Neuron (in vitro differentiated cells): ENCODE measurements around the gene SOCS1.
"Not testable (repeated sequence)": the region's sequence is repeated elsewhere in the genome, so short reads cannot be mapped to it uniquely, and the experiment has no call there.

Source experiments
- H2AFZ ChIP-seq: one replicate; pipeline ENCODE4 v1.6.1; 2013; ENCODE audit warnings: low read depth, mild to moderate bottlenecking, inconsistent platforms, low read length, moderate library complexity
- H3K27me3 ChIP-seq: one replicate; pipeline ENCODE4 v1.6.1; 2013; ENCODE audit warnings: low read length; ENCODE audit not compliant: insufficient read depth
- H3K36me3 ChIP-seq: one replicate; pipeline ENCODE4 v1.6.1; 2013; ENCODE audit warnings: low read length; ENCODE audit not compliant: insufficient read depth
- H3K4me1 ChIP-seq: one replicate; pipeline ENCODE4 v1.6.1; 2013; ENCODE audit warnings: low read length; ENCODE audit not compliant: insufficient read depth
- H3K4me3 ChIP-seq: 2 replicates; pipeline ENCODE4 v1.5.1; 2013; ENCODE audit warnings: mild to moderate bottlenecking, low read length, moderate library complexity
- H3K9me3 ChIP-seq: one replicate; pipeline ENCODE4 v1.6.1; 2013; ENCODE audit warnings: low read length

SOCS1 gene

DNA sequence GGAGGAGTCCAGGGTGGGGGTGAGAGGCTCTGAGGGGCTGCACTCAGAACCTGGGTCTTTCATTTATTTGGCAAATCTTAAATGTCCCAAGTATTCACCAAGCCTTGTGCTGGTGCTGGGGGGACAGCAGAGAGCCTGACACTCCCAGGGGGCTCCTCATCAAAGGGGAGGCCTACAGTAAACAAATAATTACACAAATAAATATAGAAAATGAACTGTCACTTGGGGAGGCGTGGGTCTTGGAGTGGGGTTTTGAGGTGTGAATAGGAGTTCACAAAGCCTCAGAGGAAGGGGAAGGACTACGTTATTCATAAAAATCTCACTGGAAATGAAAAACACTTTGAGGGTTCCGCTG, 40.3 kb upstream of the SOCS1 start:
- Histone ChIP-seq H3K9me3 (no peaks in the 10 kb centered on the region), H2AFZ (no peak overlapping the region), H3K4me3 (no peak overlapping the region), H3K27me3 (no peaks in the 10 kb centered on the region), H3K4me1 (peaks cover 11% of the 10 kb centered on the region), H3K36me3 (no peaks in the 10 kb centered on the region)

DNA sequence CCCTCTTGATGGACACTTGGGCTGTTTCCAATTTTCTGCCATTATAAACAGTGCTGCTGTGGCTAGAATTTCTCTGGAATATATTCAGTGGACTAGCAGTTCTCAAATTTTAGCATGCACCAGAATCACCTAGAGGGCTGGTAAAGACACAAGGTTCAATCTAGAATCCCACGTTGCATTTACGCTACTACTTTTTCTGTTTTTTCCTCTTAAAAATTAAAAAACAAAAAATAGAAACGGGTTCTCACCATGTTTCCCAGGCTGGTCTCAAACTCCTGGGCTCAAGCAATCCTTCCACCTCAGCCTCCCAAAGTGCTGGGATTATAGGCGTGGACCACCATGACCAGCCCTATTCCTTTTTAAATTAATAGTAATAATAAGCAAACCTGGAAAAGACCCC, 39.7 kb upstream of the SOCS1 start:
- H3K4me3 ChIP-seq: no peak overlapping the region
- H3K27me3 ChIP-seq: no peaks in the 10 kb centered on the region
- no peak overlapping the region for H2AFZ ChIP-seq
- peaks cover 11% of the 10 kb centered on the region for H3K4me1 ChIP-seq
- no peaks in the 10 kb centered on the region for H3K36me3 ChIP-seq
- no peaks in the 10 kb centered on the region for H3K9me3 ChIP-seq

GRCh38 chr16:11292076-11292748, 36.2 kb upstream of the SOCS1 start:
- no peaks in the 10 kb centered on the region for H3K36me3 ChIP-seq

DNA sequence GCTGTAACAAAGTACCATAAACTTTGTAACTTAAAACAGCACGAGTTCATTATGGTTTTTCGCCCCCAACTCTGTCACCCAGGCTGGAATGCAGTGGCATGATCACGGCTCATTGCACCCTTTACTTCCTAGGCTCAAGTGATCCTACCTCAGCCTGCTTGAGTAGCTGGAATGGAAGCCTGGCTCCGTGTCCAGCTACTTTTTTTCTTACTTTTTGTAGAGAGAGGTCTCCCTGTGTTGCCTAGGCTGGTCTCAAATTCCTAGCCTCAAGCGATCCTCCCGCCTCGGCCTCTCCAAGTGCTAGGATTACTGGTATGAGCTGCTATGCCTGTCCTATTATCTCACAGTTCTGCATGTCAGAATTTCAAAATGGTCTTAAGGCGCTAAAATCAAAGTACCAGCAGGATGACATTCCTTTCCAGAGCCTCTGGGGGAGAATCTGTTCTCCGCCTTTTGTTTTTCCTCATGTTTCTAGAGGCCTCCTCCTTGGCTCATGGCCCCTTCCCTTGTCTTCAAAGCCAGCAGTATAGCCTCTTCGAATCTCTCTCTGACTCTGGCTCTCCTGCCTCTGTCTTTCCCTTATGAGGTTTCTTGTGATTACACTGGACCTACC, 35.2 kb upstream of the SOCS1 start:
- H3K9me3 ChIP-seq: no peaks in the 10 kb centered on the region
- H2AFZ ChIP-seq: no peak overlapping the region
- H3K4me1 ChIP-seq: no peaks in the 10 kb centered on the region
- no peak overlapping the region for H3K4me3 ChIP-seq
- H3K27me3 ChIP-seq: no peaks in the 10 kb centered on the region
- H3K36me3 ChIP-seq: no peaks in the 10 kb centered on the region

More at GRCh38 chr16:11292076-11292748, 36.2 kb upstream of the SOCS1 start:
- H3K9me3 ChIP-seq: no peaks in the 10 kb centered on the region
- H3K4me3 ChIP-seq: no peak overlapping the region
- no peak overlapping the region for H2AFZ ChIP-seq
- no peaks in the 10 kb centered on the region for H3K27me3 ChIP-seq
- peaks cover 3% of the 10 kb centered on the region for H3K4me1 ChIP-seq

GRCh38 chr16:11290102-11290893, 34.3 kb upstream of the SOCS1 start:
- no peaks in the 10 kb centered on the region for H3K27me3 ChIP-seq
- no peaks in the 10 kb centered on the region for H3K9me3 ChIP-seq
- H3K4me3 ChIP-seq: no peak overlapping the region
- H3K36me3 ChIP-seq: no peaks in the 10 kb centered on the region
- H2AFZ ChIP-seq: no peak overlapping the region
- no peaks in the 10 kb centered on the region for H3K4me1 ChIP-seq

GRCh38 chr16:11289696-11290095, 33.7 kb upstream of the SOCS1 start:
- H3K36me3 ChIP-seq, H3K27me3 ChIP-seq, H2AFZ ChIP-seq, H3K9me3 ChIP-seq, H3K4me3 ChIP-seq, H3K4me1 ChIP-seq: not testable (repeated sequence)

DNA sequence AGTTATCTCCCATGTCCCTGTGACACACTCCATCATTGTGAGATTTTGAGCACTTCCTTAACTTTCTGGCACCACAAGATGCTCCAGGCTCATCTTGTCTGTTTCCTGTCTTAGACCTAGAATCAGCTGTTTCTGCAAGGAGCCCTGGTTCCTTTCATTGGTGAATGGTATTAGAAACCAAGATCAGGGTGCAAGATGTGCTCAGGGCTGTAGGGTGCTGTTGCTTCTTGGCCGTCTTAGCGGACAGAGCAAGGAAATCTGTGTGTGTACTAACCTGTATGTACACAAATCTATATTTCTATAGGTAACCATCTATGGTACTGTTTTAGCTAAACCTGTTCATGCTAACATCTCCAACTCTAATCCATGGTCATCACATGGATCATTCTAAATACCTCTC, 33.2 kb upstream of the SOCS1 start:
- Histone ChIP-seq H2AFZ (no peak overlapping the region), H3K4me1 (no peaks in the 10 kb centered on the region), H3K9me3 (no peaks in the 10 kb centered on the region), H3K36me3 (no peaks in the 10 kb centered on the region), H3K4me3 (no peak overlapping the region), H3K27me3 (no peaks in the 10 kb centered on the region)

DNA sequence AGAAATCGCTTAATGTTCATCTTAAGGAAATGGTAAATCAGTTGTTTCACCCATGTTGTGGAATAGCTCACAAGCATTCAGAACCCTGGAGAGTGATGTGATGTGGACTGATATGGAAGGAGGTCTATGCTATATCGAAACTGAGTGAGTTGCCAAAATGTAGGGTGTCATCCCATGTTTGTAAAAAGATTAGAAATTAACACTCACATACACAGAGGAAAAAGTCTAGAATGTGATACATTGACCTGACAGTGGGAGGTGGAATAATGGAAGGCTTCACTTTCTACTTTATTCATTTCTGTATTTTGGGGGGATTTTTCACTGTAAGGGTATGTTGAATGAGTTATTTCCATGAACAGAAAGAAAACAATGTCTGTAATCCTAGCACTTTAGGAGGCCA, 29.8 kb upstream of the SOCS1 start:
- H3K4me1 ChIP-seq: no peaks in the 10 kb centered on the region
- no peak overlapping the region for H3K4me3 ChIP-seq
- no peaks in the 10 kb centered on the region for H3K27me3 ChIP-seq
- no peaks in the 10 kb centered on the region for H3K36me3 ChIP-seq
- no peak overlapping the region for H2AFZ ChIP-seq
- no peaks in the 10 kb centered on the region for H3K9me3 ChIP-seq

DNA sequence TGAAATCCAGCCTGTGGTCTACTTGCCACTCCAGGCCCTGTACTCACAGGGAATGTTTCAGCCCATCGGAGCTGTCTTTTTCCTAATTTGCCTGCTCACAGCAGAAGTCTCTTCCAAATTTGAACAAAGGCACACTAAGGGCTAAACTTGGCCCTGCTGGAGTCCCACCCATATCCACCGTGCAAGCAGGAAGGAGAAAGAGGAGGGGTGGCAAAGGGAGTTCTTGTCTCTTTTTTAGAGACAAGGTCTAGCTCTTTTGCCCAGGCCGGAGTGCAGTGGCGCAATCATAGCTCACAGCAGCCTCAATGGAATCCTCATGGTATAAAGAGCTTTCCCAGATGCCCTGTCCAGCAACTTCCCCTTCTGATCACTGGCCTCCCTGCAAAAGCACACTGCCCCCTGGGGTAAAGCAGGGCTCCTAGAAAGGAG, 27.8 kb upstream of the SOCS1 start:
- H3K4me1 ChIP-seq: no peaks in the 10 kb centered on the region
- no peak overlapping the region for H3K4me3 ChIP-seq
- no peak overlapping the region for H2AFZ ChIP-seq
- H3K27me3 ChIP-seq: no peaks in the 10 kb centered on the region
- no peaks in the 10 kb centered on the region for H3K36me3 ChIP-seq
- no peaks in the 10 kb centered on the region for H3K9me3 ChIP-seq

DNA sequence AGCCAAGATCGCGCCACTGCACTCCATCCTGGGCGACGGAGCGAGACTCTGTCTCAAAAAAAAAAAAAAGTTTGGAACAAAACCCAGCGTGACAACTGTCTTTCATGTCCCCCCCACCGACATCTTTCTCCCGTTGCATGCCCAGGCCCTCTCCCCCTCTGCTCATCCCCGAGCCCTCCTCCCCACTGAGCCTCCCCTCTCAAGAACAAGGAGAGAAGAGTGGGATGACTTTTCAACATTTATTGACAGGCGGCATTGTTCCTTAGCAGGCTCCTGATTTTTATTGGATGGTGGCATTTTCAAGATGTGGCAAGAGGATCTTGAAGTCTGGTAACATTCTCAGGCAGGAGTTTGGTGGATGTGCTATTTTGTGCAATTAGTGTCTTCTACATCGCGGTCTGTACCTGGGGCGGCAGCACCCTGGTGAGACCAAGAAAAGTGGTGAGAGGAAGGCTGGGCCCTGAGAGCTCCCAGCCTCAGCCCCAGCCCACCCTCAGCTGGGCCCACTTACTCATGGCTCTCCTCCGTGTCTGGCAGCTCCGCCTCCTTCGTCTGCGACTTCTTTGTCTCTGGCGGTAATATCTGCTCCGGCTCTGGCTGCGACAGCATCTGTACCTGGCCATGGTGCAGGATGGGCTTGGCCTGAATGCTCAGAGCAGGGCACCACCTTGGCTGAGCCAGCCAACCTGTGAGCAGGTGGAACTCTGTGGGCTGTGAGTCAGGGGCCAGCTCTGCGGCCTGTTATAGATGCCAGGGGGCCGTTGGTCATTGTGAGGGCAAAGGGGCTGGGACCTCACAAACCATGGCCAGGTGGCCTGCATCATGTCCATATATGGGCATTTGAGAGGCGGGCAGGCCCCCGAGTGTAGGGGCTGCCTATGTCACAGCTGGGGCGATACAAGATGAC, 24.9 kb upstream of the SOCS1 start, which contains the start of gene PRM1:
Gene PRM1, minus strand, starts transcription at position 715 of the 907 bp plus-strand sequence. Its CDS starts 92 bp downstream, at position 623.
- no peak within 1 kb of the TSS for H2AFZ ChIP-seq
- H3K4me3 ChIP-seq: no peak within 1 kb of the TSS
- no peaks in the 10 kb centered on the region for H3K4me1 ChIP-seq
- H3K27me3 ChIP-seq: no peaks in the 10 kb centered on the region
- no peaks in the 10 kb centered on the region for H3K9me3 ChIP-seq
- H3K36me3 ChIP-seq: no peaks in the 10 kb centered on the region

- Histone ChIP-seq H3K27me3 (no peaks in the 10 kb centered on the region), H3K36me3 (no peaks in the 10 kb centered on the region), H3K9me3 (peaks cover 2% of the 10 kb centered on the region), H3K4me1 (peaks cover 3% of the 10 kb centered on the region), H2AFZ (no peak overlapping the region), H3K4me3 (no peak overlapping the region)
Observed at GRCh38 chr16:11278681-11279628, 23.0 kb upstream of the SOCS1 start.
